Ishikawa (cell line): ENCODE results near the gene ARHGAP44.

Experiments
- CEBPB ChIP-seq: IDR thresholded peaks from 2 replicates; pipeline ENCODE4 v1.6.1; 2012
- CREB1 ChIP-seq: IDR thresholded peaks from 2 replicates; pipeline ENCODE4 v1.6.1; 2012; ENCODE audit warnings: low read depth
- EGR1 ChIP-seq: IDR thresholded peaks from 2 replicates; pipeline ENCODE4 v1.6.1; 2012
- EP300 ChIP-seq: IDR thresholded peaks from 2 replicates; pipeline ENCODE4 v1.6.1; 2012; ENCODE audit warnings: borderline replicate concordance
- FOXM1 ChIP-seq: IDR thresholded peaks from 2 replicates; pipeline ENCODE4 v1.6.1; 2012; ENCODE audit warnings: low read depth, borderline replicate concordance
- NFIC ChIP-seq: IDR thresholded peaks from 2 replicates; pipeline ENCODE4 v1.6.1; 2012
- REST ChIP-seq: IDR thresholded peaks from 2 replicates; pipeline ENCODE4 v1.6.1; 2012; ENCODE audit warnings: low read depth, mild to moderate bottlenecking
- YY1 ChIP-seq: IDR thresholded peaks from 2 replicates; pipeline ENCODE4 v1.6.1; 2012; ENCODE audit warnings: low read depth
- TF ChIP-seq, protein P1 (sequence below): IDR thresholded peaks from 2 replicates; pipeline ENCODE4 v1.6.1; 2012

DNA sequence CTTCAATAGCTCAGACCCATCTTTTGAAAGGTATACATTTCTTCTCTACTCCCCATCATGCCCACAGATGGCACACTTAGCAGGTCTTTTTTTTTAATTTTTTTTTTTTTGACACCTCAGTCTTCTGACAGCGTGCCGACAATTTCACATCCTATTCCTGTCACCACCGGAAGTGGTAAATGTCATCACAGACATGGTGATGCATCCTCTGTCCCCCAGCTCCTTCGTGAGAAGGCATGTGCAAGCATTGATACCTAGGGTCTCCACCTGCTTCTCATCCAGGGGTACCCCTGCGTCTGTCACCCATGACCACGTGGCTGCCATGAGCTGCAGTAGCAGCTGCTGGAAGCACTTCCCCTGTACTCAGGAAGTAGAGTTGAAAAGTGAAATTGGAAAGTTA lies 192.9 kb downstream of the ARHGAP44 start:
- TF ChIP-seq CEBPB (no peak), NFIC (no peak), FOXM1 (no peak), EGR1 (no peak), CREB1 (no peak), EP300 (no peak), REST (no peak), YY1 (no peak)
- TF ChIP-seq, protein P1, sequence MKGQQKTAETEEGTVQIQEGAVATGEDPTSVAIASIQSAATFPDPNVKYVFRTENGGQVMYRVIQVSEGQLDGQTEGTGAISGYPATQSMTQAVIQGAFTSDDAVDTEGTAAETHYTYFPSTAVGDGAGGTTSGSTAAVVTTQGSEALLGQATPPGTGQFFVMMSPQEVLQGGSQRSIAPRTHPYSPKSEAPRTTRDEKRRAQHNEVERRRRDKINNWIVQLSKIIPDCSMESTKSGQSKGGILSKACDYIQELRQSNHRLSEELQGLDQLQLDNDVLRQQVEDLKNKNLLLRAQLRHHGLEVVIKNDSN = no peak
